T-helper 1 cell treated with Interleukin-12 subunit alpha and Interleukin-12 subunit beta and Interleukin-4 antibody, amounts not matched to agents 30 ng/mL and 1 ng/mL, for 36 hours (primary cell): ENCODE data around the gene ASAP2. TPM values are rescaled to one million over a fixed set of nuclear protein-coding genes. Genes with fewer than 3 reads are reported as not detected.
"Not testable (repeated sequence)": the region's sequence is repeated elsewhere in the genome, so short reads cannot be mapped to it uniquely, and the experiment has no call there.

Experiments used
- intact Hi-C: fragments of 100-400 bp; cut with micrococcal nuclease; formaldehyde crosslinking; loops from one replicate; pipeline ENCODE4 v1.15.1; 2024
- total RNA-seq: library from RNA; stranded (reverse); gene quantifications from 2 replicates; pipeline ENCODE4 v1.2.3, GENCODE V29; 2022

Gene ASAP2
- total RNA-seq, 1 donor from 2014 or later: 0.20 TPM

DNA sequence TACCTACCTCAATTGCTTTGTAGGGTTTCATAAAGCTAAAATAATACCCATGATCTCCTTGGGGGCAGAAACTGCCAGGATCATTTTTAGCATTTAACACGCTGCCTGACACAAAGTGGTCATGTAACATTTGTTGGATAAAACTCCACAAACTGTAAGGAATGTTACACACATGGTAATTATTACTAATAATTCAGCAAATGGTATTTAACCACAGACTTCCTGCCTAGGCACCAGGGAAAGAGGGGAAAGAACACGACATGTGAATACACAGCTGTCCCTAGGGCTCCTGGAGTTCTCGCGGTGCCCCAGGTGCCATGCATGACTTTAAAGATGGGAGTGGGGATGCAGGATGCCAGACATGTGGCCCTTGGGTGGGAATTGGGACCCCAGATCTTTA is 43.5 kb downstream of the ASAP2 start:
- intact Hi-C loops: no loop called here

DNA sequence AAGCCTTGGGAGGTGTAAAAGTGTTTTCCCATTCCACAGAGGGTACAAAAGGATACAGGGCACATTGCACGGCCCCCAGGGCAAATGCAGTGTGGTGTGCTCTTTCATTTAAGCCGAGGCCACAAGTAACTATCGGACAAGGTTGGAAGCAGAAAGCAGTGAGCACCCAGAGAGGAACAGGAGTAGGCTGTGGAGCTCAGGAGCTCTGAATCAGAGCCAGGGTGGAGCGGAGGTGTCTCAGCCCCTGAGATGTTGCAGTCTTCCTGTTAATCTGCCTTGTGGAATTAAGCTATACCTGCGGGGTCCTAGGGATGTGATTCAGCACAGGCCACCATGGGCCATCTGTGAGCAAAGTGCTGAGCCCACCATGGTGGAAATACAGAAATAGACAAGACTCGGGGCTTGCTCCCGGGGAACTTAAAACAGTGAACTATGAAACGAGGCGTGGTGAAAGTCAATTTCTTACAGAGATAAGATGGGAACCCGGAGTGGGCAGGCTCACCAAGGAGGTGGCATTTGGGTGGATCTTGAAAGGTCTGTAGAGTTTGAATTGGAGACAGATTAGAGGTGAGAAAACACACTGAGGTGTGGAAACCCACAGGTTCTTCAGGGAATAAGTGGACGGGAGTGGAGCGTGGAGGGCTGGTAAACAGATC is 44.0 kb downstream of the ASAP2 start:
- intact Hi-C loops: no loop called here

DNA sequence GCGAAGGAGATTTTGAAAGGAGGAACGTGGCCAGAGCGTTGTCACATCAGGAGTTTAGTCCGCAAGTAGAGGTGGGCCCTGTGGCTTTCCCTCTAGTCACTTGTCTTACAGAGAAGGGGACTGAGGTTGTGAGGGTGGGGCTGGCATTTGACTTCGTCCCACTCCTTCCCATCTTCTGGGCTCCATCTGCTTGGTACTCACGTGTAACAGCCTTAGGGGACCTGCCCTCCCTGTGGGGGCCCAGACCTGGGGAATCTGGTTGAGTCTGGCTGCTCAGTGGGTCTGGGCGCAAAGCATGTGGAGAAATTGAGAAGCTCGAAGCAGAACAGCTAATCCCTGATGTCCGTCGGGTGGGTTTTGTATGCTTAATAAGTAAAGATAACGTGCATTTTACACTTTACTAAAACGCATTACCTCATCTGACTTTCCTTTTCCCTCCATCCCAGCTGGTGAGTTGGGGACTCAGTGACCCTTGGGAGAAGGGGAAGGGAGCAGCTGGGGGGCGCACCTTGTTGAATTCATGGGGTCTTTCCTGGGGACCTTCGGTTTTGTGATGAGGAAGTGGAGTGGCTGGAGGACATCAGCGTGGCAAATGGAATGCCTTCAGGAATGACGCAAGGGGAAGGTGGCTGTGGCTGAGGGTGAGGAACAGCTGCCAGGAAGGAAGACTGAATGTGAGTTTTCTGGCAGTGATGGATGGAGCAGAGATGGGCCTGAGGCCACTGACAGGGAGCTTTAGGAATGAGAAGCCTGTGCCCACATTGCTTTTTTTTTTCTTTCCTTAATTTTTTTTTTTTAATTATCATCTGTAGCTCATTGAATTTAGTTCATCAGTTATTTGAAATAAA is 44.8 kb downstream of the ASAP2 start:
- intact Hi-C loops: no loop called here

DNA sequence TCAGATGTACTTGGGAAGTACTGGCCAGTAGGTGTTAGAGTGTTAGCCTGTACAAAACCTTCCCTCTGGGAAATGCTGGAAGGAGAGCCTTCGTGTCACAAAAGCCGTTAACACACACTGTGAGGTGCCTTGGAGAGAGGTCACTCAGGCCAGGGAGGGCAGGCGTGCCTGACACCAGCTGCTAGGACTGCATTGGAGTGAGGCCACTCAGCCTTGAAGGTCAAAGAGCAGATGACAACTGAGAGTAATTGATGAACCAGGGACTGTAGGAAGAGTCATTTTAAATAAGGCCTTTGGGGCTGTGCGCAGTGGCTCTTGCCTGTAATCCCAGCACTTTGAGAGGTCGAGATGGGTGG is 45.4 kb downstream of the ASAP2 start:
- intact Hi-C loops: no loop called here

DNA sequence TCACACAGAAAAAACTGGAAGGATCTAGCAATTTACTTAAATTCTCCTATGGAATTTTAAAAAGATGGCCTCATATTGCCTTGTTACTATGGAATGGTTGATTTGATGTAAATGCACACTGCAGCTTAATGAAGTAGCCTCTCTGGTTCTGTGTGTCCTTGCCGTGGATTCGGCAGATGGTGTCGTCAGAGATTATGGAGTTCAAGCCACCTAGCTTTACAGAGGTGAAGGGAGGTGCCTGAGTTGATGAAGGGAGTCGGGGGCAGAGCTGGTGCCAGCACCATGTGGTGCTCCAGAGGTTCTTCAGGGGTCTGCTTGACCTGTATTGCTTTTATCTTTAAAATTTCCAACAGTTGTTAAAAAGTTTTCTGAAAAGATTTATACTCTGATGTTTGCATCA is 48.8 kb downstream of the ASAP2 start:
- intact Hi-C loops: no loop called here

DNA sequence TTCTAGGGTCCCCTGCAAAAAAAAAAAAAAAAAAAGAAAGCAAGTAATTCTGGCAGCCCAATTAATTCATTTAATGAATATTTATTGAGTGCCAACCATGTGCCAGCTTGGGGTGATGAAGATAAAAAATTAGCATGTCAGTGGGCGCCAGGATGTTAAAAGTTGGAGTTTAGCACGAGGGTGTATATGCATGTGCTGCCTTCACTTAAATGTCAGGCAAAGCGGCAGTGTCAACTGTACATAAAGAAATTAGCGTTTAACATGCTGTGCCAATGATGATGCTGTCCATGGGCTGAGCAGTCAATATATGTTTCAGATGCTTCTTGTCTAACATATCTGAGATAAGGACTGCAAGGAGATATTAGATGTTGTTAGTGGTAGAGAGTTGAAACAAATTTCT is 49.5 kb downstream of the ASAP2 start:
- intact Hi-C loops: no loop called here

DNA sequence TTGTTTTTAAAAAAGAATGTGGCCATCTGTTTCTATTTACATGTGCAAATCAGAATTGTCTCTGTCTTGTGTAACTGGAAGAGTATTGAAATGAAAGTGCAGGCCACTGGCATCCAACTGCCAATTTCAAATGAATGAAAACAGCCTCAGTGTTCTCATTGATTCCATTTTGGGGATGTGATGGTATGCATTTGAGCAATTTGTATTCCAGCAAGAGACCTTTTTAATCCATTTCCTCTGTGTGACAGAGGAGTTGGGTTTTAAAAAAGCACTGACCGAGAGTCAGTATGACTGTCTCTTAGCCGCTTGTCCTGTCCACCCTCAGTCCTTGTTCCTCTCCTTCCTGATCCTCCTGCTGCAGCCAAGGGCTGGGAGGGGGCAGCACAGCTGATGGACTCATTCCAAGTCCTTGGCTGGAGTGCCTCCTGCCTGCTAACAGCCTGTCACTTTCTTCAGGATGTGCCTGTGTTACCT is 50.0 kb downstream of the ASAP2 start:
- intact Hi-C loops: no loop called here

DNA sequence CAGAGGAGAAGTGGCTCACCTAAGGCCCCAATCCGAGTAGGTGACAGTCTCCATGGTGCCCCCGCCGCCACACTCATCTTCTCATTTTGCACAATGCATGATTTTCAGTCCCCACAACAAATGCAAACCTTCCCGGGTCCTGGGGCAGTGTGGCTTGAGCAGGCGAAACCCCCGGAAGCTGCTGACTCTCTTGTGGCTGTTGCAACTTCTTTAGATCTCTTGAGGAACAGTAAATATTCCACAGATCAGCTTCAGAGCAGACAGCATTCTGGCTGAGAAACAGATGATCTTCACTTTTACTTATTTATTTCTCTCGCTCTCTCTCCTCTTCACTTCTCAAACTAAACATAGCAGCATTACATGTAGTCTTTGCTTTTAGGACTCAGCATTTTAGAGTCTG is 51.9 kb downstream of the ASAP2 start:
- intact Hi-C loops: no loop called here

DNA sequence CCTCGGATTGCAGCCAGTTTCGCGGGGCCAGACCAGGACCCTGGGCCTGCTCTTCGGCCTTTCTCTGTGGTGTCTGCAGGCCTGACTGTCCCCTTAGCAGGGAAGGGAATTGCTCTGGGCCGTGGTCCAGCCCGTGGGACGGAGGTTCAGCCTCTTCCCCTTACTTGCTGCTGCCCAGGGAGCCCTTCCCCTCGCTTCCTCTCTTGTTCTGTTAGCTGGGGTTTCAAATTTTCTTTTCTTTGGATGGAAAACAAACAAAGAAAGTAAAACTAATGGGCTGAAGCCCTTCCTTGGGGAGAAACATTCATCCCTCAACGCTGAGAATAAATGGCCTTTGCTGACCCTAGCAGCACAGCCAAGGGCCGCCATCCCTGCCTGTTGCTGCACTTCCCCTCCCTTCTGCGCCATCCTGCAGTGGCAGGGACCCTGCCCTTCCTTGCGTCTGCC is 52.4 kb downstream of the ASAP2 start:
- intact Hi-C loops: no loop called here

DNA sequence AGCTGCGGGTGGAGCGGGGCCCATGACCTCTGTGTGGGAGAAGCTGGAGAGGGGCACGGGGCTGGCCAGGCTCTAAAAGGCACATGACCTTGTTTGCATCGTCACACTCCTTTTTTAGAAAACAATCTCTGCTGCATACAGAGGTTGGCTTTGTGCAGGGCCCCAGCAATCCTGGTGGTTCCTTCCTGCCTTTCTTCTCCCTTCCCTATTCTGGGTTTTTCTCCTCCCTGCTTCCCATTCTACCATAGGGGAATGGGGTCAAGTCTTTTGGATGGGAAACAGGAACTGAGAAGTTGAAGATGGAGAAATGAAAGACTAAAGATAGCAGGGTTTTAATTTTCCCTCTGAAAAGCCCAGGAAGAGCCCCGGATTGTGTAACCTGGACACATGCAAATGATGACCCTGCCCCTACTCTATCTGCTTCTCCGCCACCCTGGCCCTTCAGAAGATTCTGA is 53.9 kb downstream of the ASAP2 start:
- intact Hi-C loops: no loop called here

DNA sequence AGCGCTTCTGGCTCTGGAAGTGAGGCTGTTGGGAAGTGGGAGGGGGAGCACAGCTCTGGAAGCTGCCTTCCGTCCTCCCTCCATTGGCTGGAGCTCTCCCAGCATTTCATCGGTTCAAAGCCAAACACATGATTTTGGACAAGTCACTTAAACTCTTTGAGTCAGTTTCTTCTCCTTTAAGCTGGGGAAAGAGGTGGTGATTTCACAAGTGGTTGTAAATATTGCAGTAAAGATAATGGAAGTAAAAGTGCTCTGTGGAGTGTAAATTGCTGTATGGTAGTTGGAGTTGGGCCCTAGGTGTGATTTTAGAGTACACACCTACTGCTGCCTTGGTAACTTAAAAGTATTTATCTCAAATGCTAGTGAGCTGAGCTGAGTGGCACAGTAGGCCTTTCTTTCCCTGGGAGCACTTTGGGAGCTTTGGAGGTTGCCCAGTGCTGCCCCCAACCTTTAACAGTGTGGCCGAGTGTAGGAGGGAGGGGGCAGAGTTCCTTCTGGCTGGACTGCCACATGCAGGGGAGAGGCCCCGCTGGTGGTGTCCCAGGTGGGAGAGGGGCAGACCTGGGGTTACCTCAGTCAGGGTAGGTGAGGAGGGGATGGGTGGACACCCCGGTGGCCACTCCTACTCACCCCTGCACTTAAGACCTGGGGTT is 54.7 kb downstream of the ASAP2 start:
- intact Hi-C loops: no loop called here

DNA sequence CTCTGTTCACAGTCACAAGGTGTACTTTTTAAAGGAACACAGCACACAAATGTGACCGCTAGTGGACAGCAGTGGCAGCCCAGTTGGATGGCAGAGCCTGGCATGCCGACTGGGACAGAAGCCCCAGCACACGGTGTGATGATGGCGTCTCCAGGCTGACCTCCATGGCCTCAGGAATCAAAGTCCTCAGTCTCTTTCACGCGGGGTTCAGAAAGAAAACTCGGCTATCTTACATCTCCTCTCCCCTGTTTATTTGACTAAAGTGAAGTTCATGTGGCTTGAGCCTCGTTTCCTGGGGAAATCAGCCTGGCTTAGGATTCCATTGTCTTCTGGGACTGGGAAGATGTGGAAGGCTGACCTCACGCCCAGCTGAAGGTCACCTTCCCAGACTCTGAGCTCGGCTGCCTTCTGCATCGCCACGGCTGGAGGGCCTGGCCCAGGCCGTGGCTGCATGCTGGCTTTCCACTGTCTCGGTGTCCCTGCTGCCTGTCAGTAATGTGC is 56.1 kb downstream of the ASAP2 start:
- intact Hi-C loops: no loop called here

DNA sequence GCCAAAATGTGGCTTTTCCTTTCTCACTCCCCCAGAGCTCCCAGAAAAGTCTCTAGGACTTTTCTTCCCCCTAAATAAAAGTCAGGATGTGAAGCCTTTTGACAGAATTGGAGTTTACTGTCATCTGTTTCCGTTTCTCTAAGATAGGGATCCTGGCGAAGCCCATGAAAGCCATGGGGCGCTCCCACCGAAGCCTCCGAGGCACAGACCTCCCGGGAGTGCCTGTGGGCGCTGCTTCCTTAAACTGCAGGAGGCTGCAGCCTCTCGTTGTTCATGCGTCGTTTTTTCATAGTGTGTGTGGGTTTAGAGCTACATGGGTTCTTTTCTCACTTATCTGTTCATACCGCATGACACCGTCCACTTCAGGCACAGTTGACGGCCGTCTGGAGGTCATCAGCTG is 56.8 kb downstream of the ASAP2 start:
- intact Hi-C loops: no loop called here

DNA sequence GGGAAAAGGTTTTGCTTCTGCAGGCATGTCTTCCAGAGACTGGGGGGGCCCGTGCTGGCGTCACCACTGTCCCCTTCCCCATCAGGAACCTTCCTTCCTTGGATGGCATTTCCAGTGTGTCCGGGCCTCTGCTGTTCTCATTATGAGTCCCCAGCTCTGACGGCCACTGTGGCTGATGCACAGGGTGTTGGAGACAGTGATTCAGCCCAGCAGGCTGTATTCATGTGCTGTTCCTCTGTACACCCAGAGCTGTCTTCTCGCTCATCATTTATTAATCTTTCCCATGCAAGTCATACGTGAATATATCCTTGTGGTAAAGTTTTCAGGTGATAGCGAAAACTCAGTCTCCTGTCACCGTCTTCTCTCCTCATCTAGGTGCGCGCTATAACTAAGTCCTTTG is 57.7 kb downstream of the ASAP2 start:
- intact Hi-C loops: no loop called here

DNA sequence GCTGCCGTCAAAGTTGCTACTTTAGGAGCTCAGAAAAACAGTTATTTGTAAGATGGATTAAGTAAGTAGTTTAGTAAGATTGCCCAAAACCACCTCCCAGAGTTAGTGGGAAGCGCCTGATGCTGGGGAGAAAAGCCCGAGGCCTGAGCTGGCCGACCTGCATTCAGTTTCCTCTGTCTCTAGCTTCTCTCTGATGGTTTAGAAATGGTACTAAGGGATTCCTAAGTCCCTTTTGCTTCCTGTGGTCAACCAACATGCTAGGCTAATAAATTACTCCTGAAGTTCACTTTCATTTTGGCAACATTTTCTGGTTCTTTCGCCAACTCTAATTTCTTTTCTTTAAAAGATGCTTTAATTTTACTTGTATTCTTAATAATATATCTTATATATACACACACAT is 60.1 kb downstream of the ASAP2 start:
- intact Hi-C loops: no loop called here

DNA sequence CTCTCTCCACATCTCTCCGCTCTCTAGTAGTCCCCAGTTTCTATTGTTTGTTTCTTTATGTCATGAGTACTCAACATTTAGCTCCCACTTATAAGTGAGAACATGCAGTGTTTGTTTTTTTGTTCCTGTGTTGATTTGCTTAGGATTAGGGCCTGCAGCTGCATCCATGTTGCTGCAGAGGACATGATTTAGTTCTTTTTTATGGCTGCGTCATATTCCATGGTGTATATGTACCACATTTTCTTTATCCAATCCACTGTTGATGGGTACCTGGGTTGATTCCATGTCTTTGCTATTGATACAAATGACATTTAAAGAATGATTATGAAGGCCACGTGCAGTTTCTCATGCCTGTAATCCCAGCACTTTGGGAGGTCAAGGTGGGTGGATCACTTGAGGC is 60.7 kb downstream of the ASAP2 start:
- intact Hi-C loops: not testable (repeated sequence)

DNA sequence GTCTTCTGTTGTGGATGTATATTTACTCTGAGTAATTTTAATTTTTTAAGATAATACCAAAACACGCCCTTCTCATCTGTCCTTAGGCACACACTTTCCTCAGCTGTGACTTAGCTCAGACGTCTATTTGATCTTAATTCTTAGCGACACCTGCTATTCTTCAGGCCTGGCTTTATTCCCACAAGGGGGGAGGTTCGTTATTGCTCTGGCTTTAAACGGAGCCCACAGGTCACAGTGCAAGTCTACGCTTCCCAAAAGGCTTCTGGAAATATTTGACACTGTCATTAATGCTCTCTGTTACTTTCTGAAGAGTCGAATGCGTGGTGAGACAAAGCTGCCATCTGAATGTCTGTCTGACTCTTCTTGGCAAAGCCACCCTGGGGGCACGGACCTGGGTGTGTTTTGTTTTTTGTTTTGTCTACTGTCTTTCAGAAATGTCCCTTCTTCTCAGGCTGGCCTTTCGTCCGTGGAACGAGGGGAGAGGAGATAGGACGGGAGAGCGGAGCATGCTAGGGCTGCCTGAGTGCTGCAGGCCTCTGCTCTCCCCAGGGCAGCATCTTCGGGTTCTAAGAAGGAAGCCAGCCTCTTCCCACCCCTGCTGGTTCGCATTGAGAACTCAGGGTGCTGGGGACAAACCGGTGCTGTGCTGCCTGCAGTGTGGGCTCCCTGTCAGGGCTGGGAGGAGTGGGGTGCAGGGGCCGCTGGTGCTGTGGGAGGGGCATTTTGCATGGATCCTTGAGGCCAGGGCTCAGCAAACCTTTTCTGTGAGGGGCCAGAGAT is 61.9 kb downstream of the ASAP2 start:
- intact Hi-C loops: no loop called here

DNA sequence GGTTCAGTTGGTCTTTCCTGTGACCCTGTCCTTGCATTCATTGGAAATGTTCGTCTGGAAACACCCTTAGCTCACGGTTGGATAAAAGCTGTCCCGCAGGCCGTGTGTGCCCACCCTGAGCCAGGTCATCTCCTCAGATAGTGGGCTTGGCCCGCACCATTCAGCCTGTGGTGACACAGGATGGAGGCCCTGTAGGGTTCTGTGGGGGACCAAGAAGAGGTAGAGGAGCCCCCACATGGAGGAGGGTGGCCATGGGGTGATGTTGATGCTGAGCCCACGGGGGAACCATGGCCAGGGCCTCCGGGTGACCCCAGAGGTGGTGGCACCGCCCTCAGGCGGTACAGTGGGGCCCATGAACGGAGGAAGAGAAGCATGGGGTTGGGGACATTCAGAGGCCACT is 62.7 kb downstream of the ASAP2 start:
- intact Hi-C loops: no loop called here

DNA sequence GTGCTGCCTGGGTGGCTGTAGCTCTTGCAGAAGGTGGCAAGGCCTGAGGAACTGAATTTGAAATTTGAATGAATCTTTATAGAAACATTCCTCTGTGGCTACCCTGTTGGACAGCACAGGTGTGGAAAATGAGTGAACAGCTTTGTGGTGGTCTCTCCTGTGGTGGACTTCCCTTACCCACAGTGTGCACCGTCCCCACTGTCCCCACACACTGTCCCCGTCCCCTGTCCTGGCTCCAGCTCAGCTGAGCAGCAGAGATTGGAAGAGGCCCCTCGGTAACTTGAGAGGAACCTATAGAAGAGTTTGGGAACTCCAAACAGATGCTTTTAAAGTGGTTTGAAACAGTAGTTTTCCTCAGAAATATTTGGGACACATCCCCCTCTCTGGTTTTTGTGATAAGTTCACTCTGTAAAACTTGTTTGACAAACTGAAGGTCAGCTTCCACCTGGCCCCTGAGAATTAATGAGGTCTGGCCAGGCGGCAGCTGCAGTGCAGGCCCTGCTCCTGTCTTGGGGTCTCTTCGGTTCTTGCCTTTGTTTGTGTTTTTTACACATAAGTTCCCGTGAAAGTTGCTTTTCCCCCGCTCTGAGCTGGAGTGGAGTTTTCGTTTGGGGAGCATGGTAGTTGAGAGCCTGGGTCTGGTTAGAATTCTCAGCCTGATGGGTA is 63.2 kb downstream of the ASAP2 start:
- intact Hi-C loops: no loop called here

DNA sequence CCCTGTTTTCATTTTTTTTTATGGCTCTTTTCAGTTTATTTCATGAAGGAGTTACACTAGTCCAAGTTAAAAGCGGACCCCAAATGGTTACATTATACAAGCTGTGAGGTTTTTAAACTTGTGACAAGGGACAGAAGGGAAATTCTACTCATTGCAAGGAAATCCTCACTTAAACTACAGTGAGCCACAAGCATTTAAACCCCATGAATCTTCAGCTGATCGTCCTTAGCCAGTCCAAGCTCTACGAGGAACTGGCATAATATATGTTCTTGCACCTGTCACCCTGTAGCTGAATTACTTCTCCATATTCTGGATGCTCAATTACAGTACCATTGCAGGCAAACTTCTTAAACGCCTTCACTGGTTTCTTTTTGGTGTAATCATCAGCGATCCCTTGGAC is 64.5 kb downstream of the ASAP2 start:
- intact Hi-C loops: no loop called here

DNA sequence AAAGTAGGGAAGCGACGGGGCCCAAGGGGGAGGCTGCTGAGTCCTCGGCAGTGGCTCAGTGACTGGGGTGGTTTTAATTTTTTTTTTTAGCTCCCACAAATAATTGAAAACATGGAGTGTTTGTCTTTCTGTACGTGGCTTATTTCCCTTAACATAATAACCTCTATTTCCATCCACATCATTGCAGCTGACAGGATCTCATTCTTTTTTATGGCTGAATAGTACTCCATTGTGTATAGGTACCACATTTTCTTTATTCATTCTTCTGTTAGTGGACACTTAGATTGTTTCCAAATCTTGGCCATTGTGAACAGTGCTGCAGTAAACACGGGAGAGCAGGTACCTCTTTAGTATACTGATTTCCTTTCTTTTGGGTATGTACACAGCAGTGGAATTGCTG is 65.1 kb downstream of the ASAP2 start:
- intact Hi-C loops: no loop called here
